ENCODE results near the gene DUSP12. TPM values are rescaled to one million over a fixed set of nuclear protein-coding genes. Genes with fewer than 3 reads are reported as not detected.

The DUSP12 gene
- total and polyA plus RNA-seq, 5 donors from 2014 or later = 15.2 to 69.9 (median 57.8) TPM

Other genes with a start within 250 kb of the DUSP12 start
- not detected for gene FCGR2A, start 244.3 kb upstream of the DUSP12 start, total RNA-seq
- under 1 TPM in 2 of 4 donors, not detected in 2; 0.17 to 0.76 TPM for gene FCGR2A, start 244.3 kb upstream of the DUSP12 start, polyA plus RNA-seq
- gene HSPA6, start 225.2 kb upstream of the DUSP12 start, total RNA-seq = not detected
- not detected for gene HSPA6, start 225.2 kb upstream of the DUSP12 start, polyA plus RNA-seq
- not detected for gene FCGR3A, start 200.0 kb upstream of the DUSP12 start, total RNA-seq
- under 1 TPM in 3 of 4 donors, not detected in 1; 0.52 to 0.83 (median 0.79) TPM for gene FCGR3A, start 200.0 kb upstream of the DUSP12 start, polyA plus RNA-seq
- not detected for gene FCGR3B, start 118.6 kb upstream of the DUSP12 start, total RNA-seq
- gene FCGR3B, start 118.6 kb upstream of the DUSP12 start, polyA plus RNA-seq = not detected
- 1.2 TPM for gene FCGR2B, start 86.6 kb upstream of the DUSP12 start, total RNA-seq
- under 1 TPM in 2 of 4 donors, not detected in 2; 0.16 to 0.53 TPM for gene FCGR2B, start 86.6 kb upstream of the DUSP12 start, polyA plus RNA-seq
- gene FCRLA, start 42.6 kb upstream of the DUSP12 start, total RNA-seq = not detected
- gene FCRLA, start 42.6 kb upstream of the DUSP12 start, polyA plus RNA-seq = 1 to 10 TPM in 1 of 4 donors, under 1 TPM in 2, not detected in 1; 0.51 to 2.1 (median 0.51) TPM
- not detected for gene FCRLB, start 28.2 kb upstream of the DUSP12 start, total RNA-seq
- gene FCRLB, start 28.2 kb upstream of the DUSP12 start, polyA plus RNA-seq = under 1 TPM; 0.25 to 0.63 (median 0.51) TPM
- gene ATF6, start 16.5 kb downstream of the DUSP12 start, total RNA-seq = 17.8 TPM
- gene ATF6, start 16.5 kb downstream of the DUSP12 start, polyA plus RNA-seq = 10 to 100 TPM; 13.5 to 16.5 (median 14.9) TPM

Measured in CD4-positive, CD25-positive, alpha-beta regulatory T cell (primary cell).